PC-3 (cell line): Measurements from ENCODE around the gene KANK3.

Source experiments
- CTCF ChIP-seq: fragments of 300-600 bp; sonication (generic); conservative IDR thresholded peaks from 2 replicates; pipeline ENCODE4 v1.5.1; 2017; ENCODE audit warnings: antibody characterized with exemption, low read depth, mild to moderate bottlenecking, low read length
- EZH2 ChIP-seq: fragments of 300-600 bp; sonication (generic); IDR thresholded peaks from one replicate; pipeline ENCODE4 v1.6.1; 2017; ENCODE audit warnings: antibody characterized with exemption, mild to moderate bottlenecking, low read length; ENCODE audit not compliant: unreplicated experiment
- EZH2phosphoT487 ChIP-seq: fragments of 300-600 bp; sonication (generic); IDR thresholded peaks from 2 replicates; pipeline ENCODE4 v1.6.1; 2018; ENCODE audit warnings: mild to moderate bottlenecking, antibody characterized with exemption, low read length, borderline replicate concordance

GRCh38 chr19:8367327-8368001 is 24.4 kb upstream of the KANK3 start:
- TF ChIP-seq CTCF (no peak), EZH2phosphoT487 (no peak), EZH2 (no peak)
